ENCODE results near the gene LSAMP. TPM values are rescaled to one million over a fixed set of nuclear protein-coding genes. Genes with fewer than 3 reads are reported as not detected.
"Not testable (repeated sequence)": the region's sequence is repeated elsewhere in the genome, so short reads cannot be mapped to it uniquely, and the experiment has no call there.

Gene LSAMP
- total RNA-seq, 1 donor from 2014 or later = not detected

- no peak for DNase-seq (ENCODE audit: low read depth in 2 of 2)
These were observed 203.6 kb downstream of the LSAMP start for GRCh38 chr3:116241677-116242076.

DNA sequence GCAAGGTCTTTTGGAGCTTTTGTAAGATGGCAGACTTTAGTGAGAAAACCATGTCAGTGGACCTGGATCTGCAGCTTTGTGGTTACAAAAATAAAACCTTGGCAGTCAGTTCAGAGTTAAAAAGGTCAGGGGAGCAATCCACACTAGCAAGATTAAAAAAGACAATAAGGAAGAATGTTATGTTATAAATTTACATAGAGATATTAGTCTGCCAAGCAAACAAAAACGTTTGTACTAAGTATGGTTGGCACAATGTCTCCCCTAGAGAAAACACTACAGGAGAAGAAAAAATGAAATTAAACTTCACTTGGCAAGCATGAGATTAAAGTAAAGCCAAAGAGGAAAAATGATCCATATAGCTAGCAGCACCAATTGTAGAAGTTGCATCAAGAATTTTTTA lies 205.0 kb downstream of the LSAMP start:
- no peak for DNase-seq (ENCODE audit: low read depth in 2 of 2)

GRCh38 chr3:116238846-116239565 lies 206.3 kb downstream of the LSAMP start:
- DNase-seq (ENCODE audit: low read depth in 2 of 2) = no peak

DNA sequence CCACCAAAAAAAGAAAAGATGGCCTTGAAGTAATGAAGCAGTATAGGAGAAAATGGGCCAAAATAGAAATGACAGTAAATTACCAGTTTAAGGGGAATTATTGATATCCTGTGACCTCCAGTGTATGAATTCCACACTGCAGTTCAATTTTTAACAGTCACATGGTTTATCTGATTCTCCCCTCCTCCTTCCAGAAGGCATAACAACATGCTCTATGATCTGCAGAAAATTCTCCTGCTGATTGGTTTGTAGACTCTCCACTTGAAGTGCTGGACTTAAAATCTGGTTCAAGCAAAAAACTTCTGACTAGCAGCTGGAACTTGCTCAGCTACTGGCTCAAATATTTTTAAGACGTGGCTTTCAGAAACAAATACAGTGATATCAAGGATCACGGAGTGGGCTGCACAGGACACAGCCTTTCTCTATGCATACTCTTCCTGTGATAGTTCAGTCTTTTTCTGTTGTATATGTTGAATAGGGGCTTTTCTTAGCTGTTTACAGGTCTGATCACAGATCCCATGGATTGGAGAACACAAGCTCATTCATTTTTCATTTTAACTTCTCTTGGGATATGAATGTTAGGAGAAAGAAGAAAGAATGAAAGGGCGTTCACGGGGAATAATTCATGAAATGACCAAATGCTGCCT lies 211.5 kb downstream of the LSAMP start:
- no peak for DNase-seq (ENCODE audit: low read depth in 2 of 2)

DNA sequence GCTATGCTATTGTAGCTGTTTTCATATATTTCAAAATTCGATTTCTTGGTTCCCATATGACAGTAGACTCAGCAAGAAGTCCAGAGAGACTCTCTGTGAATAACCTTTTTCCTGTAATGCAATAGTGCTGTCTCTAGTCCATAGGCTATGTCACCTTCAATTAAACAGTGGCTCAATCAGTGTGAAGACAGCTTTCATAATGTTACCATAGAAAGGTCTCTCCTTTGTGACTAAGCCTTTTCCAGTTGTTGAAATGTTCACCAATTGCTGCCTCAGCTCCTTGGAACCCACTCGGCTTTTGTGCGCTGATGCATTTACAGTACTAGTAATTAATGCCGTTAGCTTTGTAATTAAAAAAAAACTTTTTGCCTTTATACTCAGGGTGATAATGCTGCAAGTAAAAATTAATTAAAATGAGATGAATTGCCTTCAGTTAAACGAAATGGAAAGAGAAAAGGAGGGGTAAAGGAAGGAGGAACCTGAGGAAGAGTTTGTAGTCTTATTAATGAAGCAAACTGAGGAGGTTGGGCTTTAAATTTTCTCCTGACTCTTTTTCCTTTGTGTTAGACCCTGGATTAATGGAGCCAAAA lies 214.8 kb downstream of the LSAMP start:
- DNase-seq (ENCODE audit: low read depth in 2 of 2) = no peak

DNA sequence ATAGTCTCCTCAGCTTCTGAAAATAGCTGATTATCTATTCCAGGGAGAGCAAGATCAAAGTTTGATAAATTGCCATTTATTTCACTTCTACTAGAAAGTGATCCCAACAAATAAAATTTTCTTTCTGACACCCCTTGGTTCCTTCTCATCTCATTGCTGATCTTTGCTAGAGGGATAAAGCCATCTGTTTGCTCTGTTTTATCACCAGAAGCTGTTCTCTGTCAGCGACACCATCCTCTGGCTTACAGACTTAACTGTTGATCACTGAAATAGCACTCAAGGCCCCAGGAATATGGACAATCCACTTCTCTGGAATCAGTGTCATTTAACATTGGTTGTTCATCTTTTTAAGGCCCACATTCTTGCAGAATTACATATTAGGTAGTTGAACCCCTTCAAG lies 219.0 kb downstream of the LSAMP start:
- no peak for DNase-seq (ENCODE audit: low read depth in 2 of 2)

DNA sequence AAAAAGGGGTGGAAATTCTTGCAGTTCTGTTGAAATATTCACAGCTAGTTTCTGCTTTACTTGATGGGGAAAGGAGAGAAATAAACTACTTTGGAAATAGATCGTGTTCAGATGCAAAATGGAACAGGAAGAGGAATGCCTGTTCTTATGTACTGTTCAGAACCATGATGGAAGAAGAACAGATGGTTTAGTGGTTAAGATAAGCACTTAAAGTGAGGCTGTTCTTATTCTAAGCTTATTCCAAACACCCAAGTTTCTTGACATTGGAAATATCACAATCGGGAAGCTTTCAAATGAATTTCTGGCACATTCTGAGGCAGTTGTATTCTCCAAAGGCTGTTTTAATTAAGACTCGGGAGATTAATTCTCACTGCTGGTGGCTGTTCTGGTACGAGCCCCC lies 228.5 kb downstream of the LSAMP start:
- no peak for DNase-seq (ENCODE audit: low read depth in 2 of 2)

DNA sequence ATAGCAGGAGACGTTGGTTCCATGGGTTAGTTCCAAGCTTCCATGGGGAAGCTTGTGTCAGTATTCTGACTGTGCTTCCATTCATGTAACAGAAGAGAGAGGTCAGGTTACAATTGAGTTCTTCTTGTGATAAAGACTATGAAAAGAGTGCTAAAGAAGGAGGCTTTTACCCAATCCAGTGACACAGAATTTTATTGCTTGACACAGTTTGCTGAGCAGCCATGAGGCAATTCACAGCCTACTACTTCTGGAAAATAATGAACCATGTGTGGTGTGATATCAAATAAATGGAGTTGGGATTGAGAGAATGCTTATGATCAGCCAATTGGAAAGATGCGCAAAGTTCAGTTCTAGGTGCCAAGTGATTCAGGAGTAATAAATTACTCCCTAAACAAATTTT lies 233.4 kb downstream of the LSAMP start:
- DNase-seq (ENCODE audit: low read depth in 2 of 2) = no peak

GRCh38 chr3:116208830-116209229 lies 236.5 kb downstream of the LSAMP start:
- not testable (repeated sequence) for DNase-seq (ENCODE audit: low read depth in 2 of 2)

- no peak for DNase-seq (ENCODE audit: low read depth in 2 of 2)
These were observed 244.2 kb downstream of the LSAMP start for GRCh38 chr3:116200956-116201690.

DNA sequence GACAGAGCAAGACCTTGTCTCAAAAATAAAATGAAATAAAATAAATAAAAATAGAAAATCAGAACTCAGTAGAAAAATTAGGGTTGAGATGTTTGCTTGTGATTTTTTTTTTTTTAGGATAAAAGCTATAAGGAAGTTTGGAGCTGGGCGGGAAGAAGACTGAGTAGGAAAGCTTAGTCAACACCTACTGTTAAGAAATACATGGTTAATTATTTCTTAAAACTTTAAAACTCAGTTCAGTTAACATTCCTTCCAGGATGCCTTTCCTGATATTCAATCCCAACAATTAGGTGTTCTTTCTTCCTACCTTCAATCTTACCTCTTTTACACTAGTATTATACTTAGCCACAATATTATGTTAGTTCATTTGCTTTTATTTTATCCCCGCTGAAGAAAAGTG lies 246.2 kb downstream of the LSAMP start:
- no peak for DNase-seq (ENCODE audit: low read depth in 2 of 2)

DNA sequence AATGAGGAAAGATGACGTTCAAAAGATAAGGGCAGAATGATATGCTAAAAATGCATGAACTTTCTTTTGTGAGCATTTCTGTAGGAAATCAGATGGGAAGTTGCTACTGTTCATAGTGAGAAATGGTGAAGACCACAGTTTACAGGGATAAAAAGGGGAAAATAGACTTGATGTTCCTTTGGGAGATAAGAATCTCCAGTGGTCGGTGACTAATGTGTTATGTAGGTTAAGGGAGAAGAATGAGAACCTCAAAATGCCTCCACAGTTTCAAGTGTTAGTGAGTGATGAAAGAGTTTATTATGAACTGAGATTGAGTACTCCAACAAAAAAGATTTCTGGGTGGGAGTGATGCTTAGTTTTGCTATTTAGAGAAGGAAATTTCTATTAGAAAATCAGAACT lies 247.2 kb downstream of the LSAMP start:
- no peak for DNase-seq (ENCODE audit: low read depth in 2 of 2)

- no peak for DNase-seq (ENCODE audit: low read depth in 2 of 2)
These were observed 252.8 kb downstream of the LSAMP start for GRCh38 chr3:116192464-116192863.

GRCh38 chr3:116191409-116191808 lies 253.9 kb downstream of the LSAMP start:
- no peak for DNase-seq (ENCODE audit: low read depth in 2 of 2)

DNA sequence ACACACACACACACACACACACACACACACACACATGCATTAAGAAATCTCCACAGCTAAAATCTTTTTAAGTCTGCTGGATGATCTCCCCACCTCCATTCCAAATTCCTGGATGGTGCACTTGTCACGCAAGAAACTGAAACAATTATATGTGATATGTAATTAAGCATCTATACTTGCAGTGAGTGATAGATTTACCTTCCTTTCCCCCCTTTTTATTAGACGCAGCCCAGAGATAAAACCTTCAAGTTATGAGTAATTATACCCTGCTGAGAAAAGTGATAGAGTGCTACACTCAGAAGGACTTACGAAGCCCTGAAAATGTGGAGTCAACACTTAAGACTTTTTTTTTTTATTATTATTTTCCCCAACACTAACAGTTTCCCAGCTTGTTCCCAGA lies 255.2 kb downstream of the LSAMP start:
- DNase-seq (ENCODE audit: low read depth in 2 of 2) = no peak

DNA sequence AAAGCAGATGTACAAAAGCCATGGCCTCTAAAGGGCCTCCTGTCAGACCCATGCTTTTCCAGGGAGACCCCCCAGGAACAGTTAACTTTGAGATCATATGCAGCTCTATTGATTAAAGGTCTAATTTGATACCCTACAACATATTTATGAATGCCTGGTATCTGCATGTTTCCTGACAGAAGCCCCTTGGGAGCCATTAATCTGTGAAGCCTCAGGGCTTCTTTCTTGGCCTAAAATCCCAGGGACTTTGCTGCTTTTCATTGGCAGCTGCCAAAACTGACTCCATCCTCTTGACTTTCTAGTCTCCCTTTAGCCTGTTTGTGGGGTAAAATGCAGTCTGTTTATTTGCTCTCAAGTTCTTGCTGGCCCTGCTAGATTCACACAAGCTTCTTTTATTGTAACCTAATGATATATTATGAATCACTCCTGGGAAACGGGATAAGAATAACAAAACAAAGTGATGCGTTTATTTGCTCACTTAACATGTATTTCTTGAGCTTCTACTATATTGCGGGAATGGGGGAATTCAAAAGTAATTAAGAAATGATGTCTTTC lies 257.0 kb downstream of the LSAMP start:
- DNase-seq (ENCODE audit: low read depth in 2 of 2) = no peak

- no peak for DNase-seq (ENCODE audit: low read depth in 2 of 2)
These were observed 259.2 kb downstream of the LSAMP start for GRCh38 chr3:116186049-116186448.

- DNase-seq (ENCODE audit: low read depth in 2 of 2) = no peak
These were observed 264.1 kb downstream of the LSAMP start for GRCh38 chr3:116181159-116181558.

DNA sequence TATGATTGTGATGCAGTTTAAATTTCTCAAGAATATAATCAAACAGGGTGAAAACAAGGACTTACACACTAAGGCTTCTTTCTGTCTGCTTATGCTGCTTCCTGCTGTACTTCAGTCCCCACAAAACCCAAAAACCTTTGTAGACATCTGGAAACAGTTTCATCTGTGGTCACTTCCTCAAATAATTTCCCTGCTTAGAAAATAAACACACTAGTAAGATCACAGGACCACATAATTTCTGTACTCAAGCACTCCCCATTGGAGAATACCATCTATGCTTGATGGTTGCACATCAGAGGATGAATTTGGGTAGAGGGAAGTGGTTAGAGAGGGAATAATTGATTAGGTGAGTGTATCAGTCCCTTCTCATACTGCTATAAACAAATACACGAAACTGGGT lies 266.2 kb downstream of the LSAMP start:
- DNase-seq (ENCODE audit: low read depth in 2 of 2) = no peak

DNA sequence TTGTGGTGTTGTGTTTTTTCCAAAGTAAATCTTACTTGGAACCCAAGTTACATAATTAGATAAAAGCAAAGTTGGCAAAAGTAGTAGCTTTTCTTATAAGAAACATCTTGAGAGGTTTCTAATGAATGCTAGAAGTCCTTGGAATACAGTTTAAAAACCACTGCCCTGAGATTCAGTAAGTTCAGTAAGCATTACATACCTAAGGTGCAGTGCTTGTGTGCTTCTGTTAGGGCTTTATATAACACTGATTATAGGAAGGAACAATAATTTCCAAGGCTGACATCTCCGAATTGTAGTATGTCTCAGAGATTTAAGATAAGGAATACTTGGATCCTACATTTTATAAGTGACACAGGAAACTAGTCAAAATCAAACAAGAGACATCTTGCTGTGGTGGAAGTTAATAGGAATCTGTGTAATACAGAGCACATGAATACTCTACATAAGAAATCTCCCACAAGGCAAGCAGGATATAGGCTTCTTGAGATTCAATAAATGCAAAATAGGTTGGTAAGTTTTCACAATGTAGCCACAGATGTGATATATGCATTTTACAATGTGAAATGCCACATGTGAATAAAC lies 268.2 kb downstream of the LSAMP start:
- no peak for DNase-seq (ENCODE audit: low read depth in 2 of 2)

- DNase-seq (ENCODE audit: low read depth in 2 of 2) = no peak
These were observed 279.2 kb downstream of the LSAMP start for GRCh38 chr3:116166121-116166520.

DNA sequence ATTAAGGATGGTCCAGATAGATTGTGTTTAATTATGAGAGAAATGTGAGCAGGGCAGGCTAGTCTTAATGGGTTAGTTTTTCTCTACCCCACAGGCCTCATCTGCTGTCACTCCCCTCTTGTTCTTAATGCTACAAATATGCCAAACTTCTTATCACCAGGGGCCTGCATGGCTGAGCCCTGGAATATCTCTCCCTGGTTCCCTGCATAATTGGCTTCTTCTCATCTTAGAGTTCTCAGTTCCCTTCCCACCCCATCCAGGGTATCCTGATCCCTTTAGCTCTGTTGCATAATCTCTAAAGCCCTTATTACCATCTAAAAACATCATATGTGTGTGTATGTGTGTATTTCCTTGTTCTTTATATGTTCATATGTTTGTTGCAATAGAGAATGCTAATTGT lies 279.6 kb downstream of the LSAMP start:
- DNase-seq (ENCODE audit: low read depth in 2 of 2) = no peak
